HG02981 (cell line): Measurements from ENCODE around the gene SNX2.
"Not testable (repeated sequence)": the region's sequence is repeated elsewhere in the genome, so short reads cannot be mapped to it uniquely, and the experiment has no call there.

Experiments
- ATAC-seq: cut with Tn5 transposase; IDR thresholded peaks from one replicate; pipeline ENCODE4 v1.9.1; 2021; ENCODE audit warnings: mild to moderate bottlenecking, moderate library complexity; ENCODE audit not compliant: unreplicated experiment

Gene SNX2

GRCh38 chr5:122774861-122775549, at the start of gene SNX2:
SNX2 (plus strand) TSS chr5:122775080; CDS start chr5:122775104, 24 bp downstream.
- peak; percentile 89 for ATAC-seq

DNA sequence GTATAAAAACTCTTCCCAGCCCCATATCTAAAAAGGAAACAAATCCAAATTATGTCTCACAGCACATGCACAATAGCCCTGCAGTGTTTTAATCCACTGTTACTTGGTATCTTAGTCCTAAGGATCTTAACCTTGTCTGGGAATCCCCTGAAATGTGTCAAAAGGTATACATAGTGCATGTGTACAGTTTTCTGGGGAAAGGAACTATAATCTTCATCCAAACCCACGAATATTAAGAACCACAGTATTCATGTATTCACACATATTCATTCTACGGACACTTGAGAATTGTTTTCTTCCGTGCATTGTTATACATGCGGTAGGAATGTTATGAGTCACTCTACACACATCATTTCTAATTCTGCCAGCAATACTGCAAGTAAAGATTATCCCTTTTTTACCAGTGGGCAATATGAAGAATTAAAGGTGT, 47.8 kb upstream of the SNX2 start:
- peak; percentile 37 for ATAC-seq

DNA sequence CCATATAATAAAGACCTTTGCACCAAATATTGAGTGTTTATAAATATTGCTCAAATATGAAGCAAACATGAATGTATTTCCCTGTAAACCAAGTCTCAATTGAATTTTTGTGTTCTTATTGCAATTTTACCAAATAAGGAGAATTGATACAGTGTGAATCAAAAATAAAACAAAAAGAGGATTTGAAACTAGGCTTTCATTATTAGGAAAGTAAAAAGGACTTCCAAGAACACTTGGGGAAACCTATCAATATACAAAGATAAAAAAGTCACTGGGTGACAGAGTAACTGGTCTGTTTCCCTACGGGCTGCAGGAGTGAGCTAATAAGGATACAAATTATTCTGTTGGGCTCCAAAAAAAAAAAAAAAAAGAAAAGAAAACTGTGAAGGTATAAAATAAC, 44.8 kb upstream of the SNX2 start:
- no peak for ATAC-seq

GRCh38 chr5:122730456-122730855, 44.4 kb upstream of the SNX2 start:
- no peak for ATAC-seq

DNA sequence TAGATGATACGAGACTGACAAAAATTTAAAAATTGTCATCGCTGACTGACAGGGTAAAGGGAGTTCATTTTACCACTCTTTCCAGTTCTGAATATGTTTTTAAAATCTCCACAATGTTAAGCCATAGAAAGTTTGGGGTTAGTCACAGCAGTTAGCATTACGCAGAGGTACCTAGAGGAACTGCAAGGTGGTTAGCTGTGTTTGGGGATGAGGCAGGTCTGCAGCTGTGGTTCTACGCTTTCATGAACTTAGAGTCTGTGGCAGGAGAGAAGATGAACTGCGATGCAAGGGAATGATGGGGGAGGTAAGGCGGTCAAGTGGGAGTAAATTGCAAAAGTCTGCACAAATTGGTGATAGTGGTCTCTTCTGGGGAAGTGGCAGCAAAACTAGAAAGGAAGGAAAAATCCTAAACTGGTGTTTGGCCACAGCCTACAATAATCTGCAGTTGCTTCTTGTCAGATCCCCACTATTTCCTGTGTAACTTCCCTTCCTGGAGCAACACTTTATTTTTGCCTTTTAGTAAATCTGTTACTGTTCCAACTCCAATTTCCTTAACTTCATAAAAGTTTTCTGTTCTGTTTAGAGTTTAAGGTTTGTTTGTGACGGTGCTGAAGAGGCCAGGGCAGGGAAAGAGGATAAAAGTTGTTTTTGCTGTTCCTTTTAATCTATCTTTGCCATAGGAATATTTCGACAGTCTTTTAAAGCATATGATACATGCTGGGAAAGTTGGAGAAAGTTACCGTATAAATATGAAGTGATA, 38.6 kb upstream of the SNX2 start:
- peak; percentile 92 for ATAC-seq

DNA sequence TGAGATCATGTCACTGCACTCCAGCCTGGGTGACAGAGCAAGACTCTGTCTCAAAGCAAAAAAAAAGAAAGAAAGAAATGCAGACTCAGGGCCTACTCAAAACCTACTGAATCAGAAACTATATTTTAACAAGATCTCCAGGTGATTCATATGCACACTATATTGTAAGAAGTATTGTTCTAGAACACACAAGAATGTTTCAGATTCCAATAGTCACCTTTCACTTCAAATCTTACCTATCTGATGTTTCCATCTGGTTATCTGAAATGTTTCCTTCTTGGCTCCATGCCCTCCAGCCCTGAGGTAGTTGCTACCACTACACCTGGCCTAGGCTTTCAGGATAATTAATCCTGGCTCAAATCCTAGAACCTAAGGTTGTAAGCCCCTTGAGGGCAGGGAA, 36.8 kb upstream of the SNX2 start:
- no peak for ATAC-seq

DNA sequence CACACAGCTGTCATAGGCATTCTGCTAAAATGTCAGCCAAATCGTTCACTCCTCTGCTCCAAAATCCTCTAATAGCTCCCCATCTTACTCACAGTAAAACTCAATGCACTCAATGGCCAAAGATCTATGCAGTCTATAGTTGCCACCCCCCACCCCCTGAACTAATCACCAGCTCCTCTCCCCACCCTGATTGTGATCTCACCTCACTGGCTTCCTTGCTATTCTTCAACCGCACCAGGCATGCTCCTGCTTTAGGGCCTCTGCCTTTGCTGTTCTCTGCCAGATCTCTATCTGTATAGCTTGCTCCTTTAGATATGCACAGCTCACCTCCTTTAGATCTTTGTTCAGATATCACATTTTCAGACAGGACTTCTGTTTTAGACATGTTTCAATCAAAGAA, 33.2 kb upstream of the SNX2 start:
- no peak for ATAC-seq

GRCh38 chr5:122743261-122743660, 31.6 kb upstream of the SNX2 start:
- ATAC-seq, result no peak

DNA sequence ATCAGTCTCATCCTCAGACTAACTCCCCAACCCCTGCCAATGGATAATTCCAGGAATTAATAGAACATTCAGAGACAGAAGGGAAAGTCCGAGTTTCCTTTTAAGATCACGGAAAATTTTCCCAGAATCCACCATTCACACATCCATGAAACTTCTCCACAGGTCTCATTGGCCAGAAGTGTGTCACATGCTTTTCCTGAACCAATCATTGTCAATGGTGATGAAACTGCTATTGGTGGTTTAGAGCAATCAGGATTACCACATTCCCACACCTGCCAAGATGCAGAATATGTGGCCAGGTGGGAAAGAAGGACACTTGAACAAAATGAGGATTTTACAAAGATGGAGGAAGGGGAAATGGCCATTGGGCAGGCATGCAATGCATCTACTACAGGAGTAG, 29.3 kb upstream of the SNX2 start:
- no peak for ATAC-seq

- no peak for ATAC-seq
Observed at GRCh38 chr5:122749886-122750285, 25.0 kb upstream of the SNX2 start.

DNA sequence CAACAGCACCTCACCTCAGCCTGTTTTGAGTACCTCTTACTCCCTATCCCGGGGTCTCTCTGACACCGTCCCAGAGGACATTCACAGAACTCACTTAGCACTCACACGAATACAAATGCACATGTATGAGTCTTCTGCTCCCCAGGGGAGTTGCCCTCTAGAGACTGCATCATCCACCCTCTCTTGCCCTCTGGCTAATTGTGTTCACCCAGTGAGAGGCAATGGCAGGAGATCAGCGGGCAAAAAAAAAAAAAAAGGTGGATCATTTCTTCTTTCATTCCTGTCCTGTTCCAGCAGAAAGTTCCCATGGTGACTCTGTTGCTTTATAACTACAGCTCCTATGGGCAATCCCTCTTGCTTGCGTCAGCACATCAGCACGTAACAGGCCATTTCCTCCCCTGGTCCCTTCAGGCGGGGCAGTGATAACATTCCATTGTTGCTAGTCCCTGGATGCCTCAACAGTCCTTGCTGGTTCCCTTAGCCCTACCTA, 23.5 kb upstream of the SNX2 start:
- no peak for ATAC-seq

DNA sequence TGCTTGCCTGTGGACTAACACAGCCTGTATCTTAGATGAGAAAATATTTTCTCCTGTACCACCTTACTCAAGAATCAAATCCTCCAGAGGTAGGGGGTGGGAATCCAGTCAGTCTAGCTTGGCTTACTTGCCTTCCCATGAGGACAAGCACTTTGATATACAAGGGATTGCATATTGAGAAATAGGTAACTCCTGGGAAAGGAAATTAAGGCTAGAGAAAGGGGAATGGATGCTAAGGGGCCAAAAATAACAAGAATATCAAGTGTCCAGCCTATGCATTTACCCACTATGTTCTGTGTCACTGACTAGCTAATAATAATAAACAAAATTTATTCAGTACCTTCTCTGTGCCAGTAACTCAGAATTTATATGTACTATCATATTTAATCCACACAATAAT, 21.4 kb upstream of the SNX2 start:
- no peak for ATAC-seq

GRCh38 chr5:122755783-122756182, 19.1 kb upstream of the SNX2 start:
- no peak for ATAC-seq

DNA sequence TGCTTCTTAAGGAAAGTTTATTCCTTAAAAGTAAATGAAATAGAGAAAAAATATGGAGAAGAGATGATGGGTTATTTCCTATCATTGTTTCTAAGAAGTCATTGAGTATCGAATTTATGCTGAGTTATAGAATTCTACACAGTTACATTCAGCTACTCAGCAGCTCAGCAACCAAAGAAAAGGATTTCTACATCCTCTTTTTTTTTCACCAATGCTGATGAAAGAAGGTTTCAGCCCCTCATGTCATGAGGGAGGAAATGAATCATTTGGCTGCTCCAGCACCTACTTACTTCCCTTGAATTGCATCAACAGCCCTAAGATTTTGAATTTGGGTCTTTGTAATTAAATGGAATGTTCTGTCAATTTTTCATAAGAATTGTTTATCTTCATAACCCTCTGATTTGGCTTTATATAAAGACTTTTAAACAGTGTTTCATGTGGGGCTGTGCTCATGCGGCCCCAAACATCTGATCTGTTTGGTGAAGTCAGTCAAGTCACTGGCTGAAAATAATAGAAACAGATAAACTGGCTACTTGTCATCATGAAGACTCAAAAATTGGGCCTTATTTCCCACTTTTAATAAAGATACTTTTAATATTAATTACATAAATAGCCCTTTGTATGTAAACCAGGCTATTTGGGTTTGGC, 18.5 kb upstream of the SNX2 start:
- peak; percentile 66 for ATAC-seq

- ATAC-seq, result no peak
Observed at GRCh38 chr5:122757285-122757684, 17.6 kb upstream of the SNX2 start.

DNA sequence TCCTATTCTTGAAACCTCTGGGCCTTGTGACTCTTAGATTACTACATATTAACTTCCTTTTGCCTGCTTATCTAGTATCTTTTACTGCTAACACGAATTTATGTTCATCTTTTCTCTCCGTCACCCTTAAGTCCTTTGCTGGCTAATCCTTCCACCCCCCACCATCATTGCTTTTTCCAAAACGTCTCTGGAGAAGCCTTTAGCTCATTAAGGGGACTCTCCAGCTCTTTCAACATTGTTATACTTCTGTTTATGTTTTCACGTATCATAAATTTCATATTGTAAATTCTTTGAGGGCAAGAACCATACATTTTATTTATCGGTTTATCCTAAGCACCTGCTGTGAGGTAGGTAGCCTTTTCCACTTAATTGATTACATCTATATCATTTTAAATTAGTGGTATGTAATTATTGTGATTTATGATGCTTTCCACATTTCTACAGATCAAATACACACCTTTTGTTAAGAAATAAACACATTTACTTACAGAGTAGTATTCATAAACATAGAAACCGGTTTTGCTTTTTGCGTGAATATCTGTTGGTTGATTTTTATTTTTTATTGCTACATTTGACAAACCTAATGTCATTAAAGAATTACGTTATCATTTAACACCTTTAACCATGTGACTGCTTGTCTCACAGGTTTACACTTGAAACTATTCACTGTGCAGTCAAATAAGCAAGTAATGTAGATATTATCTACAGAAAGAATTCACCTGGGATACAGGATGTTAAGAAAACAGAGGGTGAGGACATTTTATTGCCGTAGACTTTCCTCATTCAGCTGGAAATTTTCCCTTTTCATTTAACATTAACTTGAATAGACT, 15.4 kb upstream of the SNX2 start:
- no peak for ATAC-seq

GRCh38 chr5:122760236-122760635, 14.6 kb upstream of the SNX2 start:
- no peak for ATAC-seq

GRCh38 chr5:122761115-122761514, 13.8 kb upstream of the SNX2 start:
- no peak for ATAC-seq

DNA sequence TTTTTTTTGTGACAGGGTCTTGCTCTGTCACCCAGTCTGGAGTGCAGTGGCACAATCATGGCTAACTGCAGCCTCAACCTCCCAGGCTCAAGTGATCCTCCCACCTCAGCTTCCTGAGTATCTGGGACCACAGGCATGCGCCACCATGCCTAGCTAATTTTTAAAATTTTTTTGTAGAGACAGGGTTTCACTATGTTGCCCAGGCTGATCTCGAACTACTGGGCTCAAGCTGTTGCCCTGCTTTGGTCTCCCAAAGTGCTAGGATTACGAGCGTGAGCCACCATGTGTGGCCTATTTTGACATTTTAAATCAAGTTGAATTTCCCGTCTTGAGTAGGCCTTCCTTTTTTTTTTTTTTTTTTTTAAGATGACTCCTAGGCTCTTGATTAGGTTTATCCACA, 13.0 kb upstream of the SNX2 start:
- ATAC-seq, result not testable (repeated sequence)

GRCh38 chr5:122766130-122766529, 8.8 kb upstream of the SNX2 start:
- ATAC-seq, result no peak

DNA sequence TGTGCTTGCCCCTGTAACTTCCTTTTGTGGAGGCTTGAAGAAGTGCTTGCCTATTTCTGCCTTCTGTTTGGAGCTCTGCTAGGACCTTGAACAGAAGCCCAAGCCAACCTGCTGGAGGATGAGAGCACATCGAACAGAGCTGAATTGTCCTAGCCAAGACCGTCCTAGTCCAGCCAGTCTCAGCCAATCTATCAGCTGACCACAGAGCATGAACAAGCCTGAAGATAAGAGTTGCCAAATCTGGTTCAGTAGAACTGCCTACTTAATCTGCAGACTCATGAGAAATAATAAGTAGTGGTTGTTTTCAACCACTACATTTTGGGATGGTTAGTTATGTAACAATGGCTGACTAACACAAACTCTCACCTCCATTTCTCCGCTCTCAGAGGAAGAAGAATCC, 4.4 kb upstream of the SNX2 start:
- ATAC-seq, result no peak
